ENCODE results near the gene BANP. TPM values are rescaled to one million over a fixed set of nuclear protein-coding genes. Genes with fewer than 3 reads are reported as not detected.
"Not testable (repeated sequence)": the region's sequence is repeated elsewhere in the genome, so short reads cannot be mapped to it uniquely, and the experiment has no call there.

Gene BANP
- total RNA-seq, 1 donor: 25.9 TPM

GRCh38 chr16:87976665-87977064 lies 25.4 kb downstream of the BANP start:
- no peak for TF ChIP-seq CTCF (IDR thresholded peaks at IDR 0.05; ENCODE audit: insufficient read depth, low read depth, low read length)
- no peak overlapping the region for H3K4me3 ChIP-seq (ENCODE audit: low read depth, low read length)
- peak; percentile 52 for DNase-seq (ENCODE audit: low read depth)

GRCh38 chr16:87978127-87978526 lies 26.9 kb downstream of the BANP start:
- TF ChIP-seq CTCF (IDR thresholded peaks at IDR 0.05; ENCODE audit: insufficient read depth, low read depth, low read length): no peak

GRCh38 chr16:87979352-87979751 lies 28.1 kb downstream of the BANP start:
- TF ChIP-seq CTCF (IDR thresholded peaks at IDR 0.05; ENCODE audit: insufficient read depth, low read depth, low read length): no peak
- DNase-seq (ENCODE audit: low read depth): no peak

More at GRCh38 chr16:87978127-87978526, 26.9 kb downstream of the BANP start:
- H3K4me3 ChIP-seq (ENCODE audit: low read depth, low read length): no peak overlapping the region
- DNase-seq (ENCODE audit: low read depth): no peak

GRCh38 chr16:87979911-87980630 lies 28.8 kb downstream of the BANP start:
- H3K4me3 ChIP-seq (ENCODE audit: low read depth, low read length); DNase-seq (ENCODE audit: low read depth): not testable (repeated sequence)

More at GRCh38 chr16:87979352-87979751, 28.1 kb downstream of the BANP start:
- no peak overlapping the region for H3K4me3 ChIP-seq (ENCODE audit: low read depth, low read length)

- not testable (repeated sequence) for DNase-seq (ENCODE audit: low read depth); H3K4me3 ChIP-seq (ENCODE audit: low read depth, low read length)
Measured at GRCh38 chr16:87981376-87981775, 30.1 kb downstream of the BANP start.

- DNase-seq (ENCODE audit: low read depth): no peak
- no peak for TF ChIP-seq CTCF (IDR thresholded peaks at IDR 0.05; ENCODE audit: insufficient read depth, low read depth, low read length)
- no peak overlapping the region for H3K4me3 ChIP-seq (ENCODE audit: low read depth, low read length)
Measured at GRCh38 chr16:87982581-87983041, 31.4 kb downstream of the BANP start.

- peak; percentile 18 for DNase-seq (ENCODE audit: low read depth)
- not testable (repeated sequence) for H3K4me3 ChIP-seq (ENCODE audit: low read depth, low read length)
- TF ChIP-seq CTCF (IDR thresholded peaks at IDR 0.05; ENCODE audit: insufficient read depth, low read depth, low read length): peak; percentile 54
Measured at GRCh38 chr16:87983072-87983736, 32.0 kb downstream of the BANP start.

- H3K4me3 ChIP-seq (ENCODE audit: low read depth, low read length): not testable (repeated sequence)
- DNase-seq (ENCODE audit: low read depth): peak; percentile 43
Measured at GRCh38 chr16:87983737-87984097, 32.5 kb downstream of the BANP start.

GRCh38 chr16:87984180-87984579 lies 32.9 kb downstream of the BANP start:
- H3K4me3 ChIP-seq (ENCODE audit: low read depth, low read length); DNase-seq (ENCODE audit: low read depth): not testable (repeated sequence)
